ENCODE results near the gene ELAPOR2.
"Not testable (repeated sequence)": the region's sequence is repeated elsewhere in the genome, so short reads cannot be mapped to it uniquely, and the experiment has no call there.

GRCh38 chr7:87044713-87045112, 14.7 kb downstream of the ELAPOR2 start:
- TF ChIP-seq AHDC1 (CRISPR knock-in tag; IDR thresholded peaks at IDR 0.05; ENCODE audit: borderline replicate concordance); PRPF4 (IDR thresholded peaks at IDR 0.05; ENCODE audit: low read depth, low read length, poor library complexity, severe bottlenecking); EP300 (IDR thresholded peaks at IDR 0.05; ENCODE audit: low read depth in 2 of 2, low read length in 2 of 2); EP300 (CRISPR knock-in tag; IDR thresholded peaks at IDR 0.05; ENCODE audit: borderline replicate concordance); MAFK (conservative IDR thresholded peaks at IDR 0.05 in 1 of 2, IDR thresholded peaks at IDR 0.05 in 1 of 2; ENCODE audit: low read length in 2 of 2); POLR2AphosphoS5 (IDR thresholded peaks at IDR 0.05; ENCODE audit: low read depth, low read length); ZSCAN22 (CRISPR knock-in tag; IDR thresholded peaks at IDR 0.05); FOSL1 (CRISPR knock-in tag; IDR thresholded peaks at IDR 0.05; ENCODE audit: borderline replicate concordance); ARHGAP35 (CRISPR knock-in tag; IDR thresholded peaks at IDR 0.05; ENCODE audit: borderline replicate concordance); EZH2 (conservative IDR thresholded peaks at IDR 0.05; ENCODE audit: low read depth, low read length); ZBTB7A (CRISPR knock-in tag; IDR thresholded peaks at IDR 0.05); MYPOP (CRISPR knock-in tag; IDR thresholded peaks at IDR 0.05); ARNTL (CRISPR knock-in tag; IDR thresholded peaks at IDR 0.05); BHLHE40 (IDR thresholded peaks at IDR 0.05; ENCODE audit: low read length); TAF1 (CRISPR knock-in tag; IDR thresholded peaks at IDR 0.05): not testable (repeated sequence)

Data from HepG2 (cell line).